Peyer's patch (tissue), 4 donors: Measurements from ENCODE around the gene MAN1A2.

Source experiments
- POLR2A ChIP-seq, 2 donors: fragments of 450-650 bp; IDR thresholded peaks; one replicate each; pipeline ENCODE4 v1.5.1; 2017; ENCODE audit warnings: antibody characterized with exemption in 2 of 2, mild to moderate bottlenecking in 2 of 2, moderate library complexity in 2 of 2
- TF ChIP-seq, protein P1 (sequence below), 6 experiments: fragments of 450-650 bp in 4 of 6; fragments of 200-600 bp in 2 of 6; sonication (generic) in 1 of 6; IDR thresholded peaks; one replicate each; pipeline ENCODE4 v1.5.1; 2017 to 2019; ENCODE audit warnings: antibody characterized with exemption in 6 of 6, mild to moderate bottlenecking in 3 of 6, moderate library complexity in 1 of 6

DNA sequence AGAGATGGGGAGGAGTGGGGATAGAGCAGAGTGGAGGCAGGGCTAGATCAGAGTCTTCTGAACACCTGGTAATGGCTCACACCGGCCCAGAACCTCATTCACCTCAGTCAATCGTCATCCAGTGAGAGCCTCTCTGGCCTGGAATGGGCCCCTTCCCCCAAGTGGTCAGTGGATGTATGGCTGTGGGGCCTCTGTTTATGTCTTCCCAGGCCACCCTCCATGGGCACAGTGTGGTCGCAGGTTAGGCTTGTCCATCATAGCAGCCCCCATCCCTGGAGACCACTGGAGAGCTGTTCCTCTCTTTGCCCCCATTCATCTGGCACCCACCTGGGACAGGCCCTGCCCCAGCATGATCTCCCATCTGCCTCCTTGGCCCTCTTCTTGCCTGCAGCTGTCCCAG lies 209.0 kb downstream of the MAN1A2 start:
- TF ChIP-seq, protein P1, sequence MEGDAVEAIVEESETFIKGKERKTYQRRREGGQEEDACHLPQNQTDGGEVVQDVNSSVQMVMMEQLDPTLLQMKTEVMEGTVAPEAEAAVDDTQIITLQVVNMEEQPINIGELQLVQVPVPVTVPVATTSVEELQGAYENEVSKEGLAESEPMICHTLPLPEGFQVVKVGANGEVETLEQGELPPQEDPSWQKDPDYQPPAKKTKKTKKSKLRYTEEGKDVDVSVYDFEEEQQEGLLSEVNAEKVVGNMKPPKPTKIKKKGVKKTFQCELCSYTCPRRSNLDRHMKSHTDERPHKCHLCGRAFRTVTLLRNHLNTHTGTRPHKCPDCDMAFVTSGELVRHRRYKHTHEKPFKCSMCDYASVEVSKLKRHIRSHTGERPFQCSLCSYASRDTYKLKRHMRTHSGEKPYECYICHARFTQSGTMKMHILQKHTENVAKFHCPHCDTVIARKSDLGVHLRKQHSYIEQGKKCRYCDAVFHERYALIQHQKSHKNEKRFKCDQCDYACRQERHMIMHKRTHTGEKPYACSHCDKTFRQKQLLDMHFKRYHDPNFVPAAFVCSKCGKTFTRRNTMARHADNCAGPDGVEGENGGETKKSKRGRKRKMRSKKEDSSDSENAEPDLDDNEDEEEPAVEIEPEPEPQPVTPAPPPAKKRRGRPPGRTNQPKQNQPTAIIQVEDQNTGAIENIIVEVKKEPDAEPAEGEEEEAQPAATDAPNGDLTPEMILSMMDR (IDR thresholded peaks at IDR 0.05) = no peak
- no peak for TF ChIP-seq POLR2A (IDR thresholded peaks at IDR 0.05)
